GM23338 (cell line): ENCODE results near the gene FCHSD2. TPM values are rescaled to one million over a fixed set of nuclear protein-coding genes. Genes with fewer than 3 reads are reported as not detected.
A peak's percentile ranks its signal among the peaks of the same experiment; 100 is the strongest.

ENCODE experiments used
- ATAC-seq: fragments of 200-7000 bp; cut with Tn5 transposase; 3 replicates; pipeline ENCODE4 v1.9.1; 2020
- DNase-seq: peaks from one replicate; pipeline ENCODE4 v3.0.0-alpha.2; 2015; ENCODE audit warnings: low spot score
- H2AFZ ChIP-seq: fragments of 200-600 bp; sonication (generic); 2 replicates; pipeline ENCODE4 v1.8.0; 2016; ENCODE audit warnings: antibody characterized with exemption, mild to moderate bottlenecking, moderate library complexity
- H3F3A ChIP-seq: fragments of 200-600 bp; sonication (generic); replicated peaks from 2 replicates; pipeline ENCODE4 v1.8.0; 2017; ENCODE audit warnings: antibody characterized with exemption, mixed run types, low read depth
- H3K27ac ChIP-seq: fragments of 200-600 bp; sonication (generic); 2 replicates; pipeline ENCODE4 v1.6.1; 2016; ENCODE audit warnings: low read depth
- H3K27me3 ChIP-seq: fragments of 200-600 bp; sonication (generic); 2 replicates; pipeline ENCODE4 v1.8.0; 2016; ENCODE audit warnings: mild to moderate bottlenecking, mixed run types, moderate library complexity; ENCODE audit not compliant: insufficient read depth
- H3K36me3 ChIP-seq: fragments of 200-600 bp; sonication (generic); 2 replicates; pipeline ENCODE4 v1.8.0; 2016; ENCODE audit warnings: mild to moderate bottlenecking; ENCODE audit not compliant: insufficient read depth
- H3K4me1 ChIP-seq: fragments of 200-600 bp; sonication (generic); 2 replicates; pipeline ENCODE4 v1.8.0; 2016; ENCODE audit warnings: mild to moderate bottlenecking, moderate library complexity; ENCODE audit not compliant: insufficient read depth
- H3K4me2 ChIP-seq: fragments of 200-600 bp; sonication (generic); 2 replicates; pipeline ENCODE4 v1.7.1; 2017; ENCODE audit warnings: mixed run types
- H3K4me3 ChIP-seq: fragments of 200-600 bp; sonication (generic); 2 replicates; pipeline ENCODE4 v1.6.1; 2016; ENCODE audit warnings: mixed run types
- H3K79me2 ChIP-seq: fragments of 200-600 bp; sonication (generic); replicated peaks from 2 replicates; pipeline ENCODE4 v1.8.0; 2017; ENCODE audit warnings: mild to moderate bottlenecking; ENCODE audit not compliant: insufficient read depth
- H3K9me2 ChIP-seq: fragments of 200-600 bp; sonication (generic); 2 replicates; pipeline ENCODE4 v1.8.0; 2017; ENCODE audit not compliant: insufficient read depth
- H4K20me1 ChIP-seq: fragments of 200-600 bp; sonication (generic); replicated peaks from 2 replicates; pipeline ENCODE4 v1.8.0; 2017; ENCODE audit warnings: mild to moderate bottlenecking; ENCODE audit not compliant: insufficient read depth
- H3K27ac Mint-ChIP-seq: 2 replicates; pipeline ENCODE4 v1.8.0; 2020; ENCODE audit warnings: inconsistent platforms, mild to moderate bottlenecking, moderate library complexity, mixed read lengths
- H3K27me3 Mint-ChIP-seq: 3 replicates; pipeline ENCODE4 v1.8.0; 2022; ENCODE audit warnings: low read depth, mild to moderate bottlenecking, moderate library complexity, mixed read lengths, inconsistent platforms; ENCODE audit not compliant: insufficient read depth, poor library complexity
- H3K36me3 Mint-ChIP-seq: 3 replicates; pipeline ENCODE4 v1.8.0; 2021; ENCODE audit warnings: low read depth, mild to moderate bottlenecking, inconsistent platforms, moderate library complexity, mixed read lengths
- H3K4me1 Mint-ChIP-seq: 3 replicates; pipeline ENCODE4 v1.8.0; 2020; ENCODE audit warnings: mild to moderate bottlenecking, inconsistent platforms, mixed read lengths
- H3K4me3 Mint-ChIP-seq: 3 replicates; pipeline ENCODE4 v1.8.0; 2021; ENCODE audit warnings: moderate library complexity, mild to moderate bottlenecking, inconsistent platforms, mixed read lengths
- H3K9me3 Mint-ChIP-seq: 3 replicates; pipeline ENCODE4 v1.8.0; 2020; ENCODE audit warnings: moderate library complexity, mild to moderate bottlenecking, inconsistent platforms, mixed read lengths
- CTCF ChIP-seq, 2 experiments: fragments of 200-600 bp in 1 of 2; sonication (generic) in 1 of 2; conservative IDR thresholded peaks; 2 replicates each; pipeline versions ENCODE4 v1.5.1 to v1.6.1; 2016 to 2017; ENCODE audit warnings: antibody characterized with exemption in 2 of 2, low read depth in 2 of 2, mild to moderate bottlenecking in 2 of 2, moderate library complexity in 1 of 2
- ETS1 ChIP-seq: IDR thresholded peaks from 2 replicates; pipeline ENCODE4 v1.6.1; 2016; ENCODE audit warnings: antibody characterized with exemption
- EZH2phosphoT487 ChIP-seq: fragments of 200-600 bp; sonication (generic); IDR thresholded peaks from one replicate; pipeline ENCODE4 v1.8.1; 2018; ENCODE audit warnings: antibody characterized with exemption; ENCODE audit not compliant: unreplicated experiment
- JUNB ChIP-seq: IDR thresholded peaks from one replicate; pipeline ENCODE4 v1.6.1; 2016; ENCODE audit warnings: antibody characterized with exemption; ENCODE audit not compliant: unreplicated experiment
- NANOG ChIP-seq: IDR thresholded peaks from 2 replicates; pipeline ENCODE4 v1.6.1; 2016; ENCODE audit warnings: antibody characterized with exemption, borderline replicate concordance
- ZNF331 ChIP-seq: fragments of 250-450 bp; sonication (Bioruptor Pico); IDR thresholded peaks from 2 replicates; pipeline ENCODE4 v1.5.0; 2020; ENCODE audit warnings: low read depth, mild to moderate bottlenecking, moderate library complexity
- ZNF462 ChIP-seq: fragments of 250-450 bp; sonication (Bioruptor Pico); IDR thresholded peaks from 2 replicates; pipeline ENCODE4 v1.5.0; 2020; ENCODE audit warnings: mild to moderate bottlenecking, moderate library complexity
- polyA plus RNA-seq: library from polyadenylated mRNA; unstranded; fragments of >200 nt; fragmentation: Nextera tagmentation; extraction: Ambion mirVana; gene quantifications from 2 replicates; pipeline ENCODE4 v1.2.1, GENCODE V29; 2016
- total RNA-seq: library from RNA; depleted of rRNA; stranded (reverse); fragments of >200 nt; shearing (Covaris generic); gene quantifications from 2 replicates; pipeline ENCODE4 v1.2.3, GENCODE V29; 2014

FCHSD2 gene
- total and polyA plus RNA-seq, 2 experiments from 2014 or later: 3.6 to 5.2 TPM

- Histone ChIP-seq H3K4me1 (no peaks in the 10 kb centered on the region), H3K9me2 (no peaks in the 10 kb centered on the region), H3K36me3 (no peaks in the 10 kb centered on the region), H3K79me2 (no peaks in the 10 kb centered on the region), H3K4me3 (no peak overlapping the region), H4K20me1 (no peaks in the 10 kb centered on the region; the same call in 1 of the 2 replicates), H3K4me2 (no peak overlapping the region), H3K27ac (no peak overlapping the region), H3K27me3 (no peaks in the 10 kb centered on the region), H3F3A (no peaks in the 10 kb centered on the region), H2AFZ (no peak overlapping the region)
- Mint-ChIP-seq H3K36me3 (no peaks in the 10 kb centered on the region), H3K4me1 (no peaks in the 10 kb centered on the region), H3K27ac (no peak overlapping the region), H3K4me3 (no peak overlapping the region), H3K27me3 (no peaks in the 10 kb centered on the region), H3K9me3 (no peaks in the 10 kb centered on the region)
- DNase-seq (peak; percentile 77), ATAC-seq (peak; percentile 88)
- TF ChIP-seq CTCF (conservative IDR thresholded peaks at IDR 0.05; ENCODE audit: low read depth in 2 of 2) (peak; percentile 78 to 90), ETS1 (no peak)
These were observed 293.2 kb downstream of the FCHSD2 start for GRCh38 chr11:72848846-72849466.

- Mint-ChIP-seq H3K4me1 (peaks cover 8% of the 10 kb centered on the region; the same call in 1 of the 3 replicates), H3K9me3 (no peaks in the 10 kb centered on the region), H3K27me3 (no peaks in the 10 kb centered on the region), H3K4me3 (no peak overlapping the region), H3K36me3 (no peaks in the 10 kb centered on the region), H3K27ac (no peak overlapping the region)
- ATAC-seq (no peak), DNase-seq (no peak)
- Histone ChIP-seq H3K27ac (no peak overlapping the region), H3K79me2 (no peaks in the 10 kb centered on the region), H3K27me3 (no peaks in the 10 kb centered on the region), H3K9me2 (no peaks in the 10 kb centered on the region), H4K20me1 (no peaks in the 10 kb centered on the region; the same call in 1 of the 2 replicates), H2AFZ (no peak overlapping the region), H3K4me1 (no peaks in the 10 kb centered on the region), H3F3A (peaks cover 4% of the 10 kb centered on the region; the same call in 1 of the 2 replicates), H3K4me3 (no peak overlapping the region), H3K4me2 (no peak overlapping the region), H3K36me3 (no peaks in the 10 kb centered on the region)
- TF ChIP-seq CTCF (conservative IDR thresholded peaks at IDR 0.05; ENCODE audit: low read depth in 2 of 2): no peak
- TF ChIP-seq EZH2phosphoT487: no peak
- no peak for TF ChIP-seq ZNF331 (CRISPR knock-in tag)
- TF ChIP-seq NANOG: no peak
- no peak for TF ChIP-seq ETS1
- TF ChIP-seq ZNF462 (CRISPR knock-in tag): no peak
- no peak for TF ChIP-seq JUNB
These were observed 297.8 kb downstream of the FCHSD2 start for GRCh38 chr11:72844356-72844755.
